ENCODE results near the gene TMCO1. TPM values are rescaled to one million over a fixed set of nuclear protein-coding genes. Genes with fewer than 3 reads are reported as not detected.

Gene TMCO1
- total RNA-seq, result 45.3 and 50.3 TPM in 2 replicates

GRCh38 chr1:165768513-165769394, at the start of gene TMCO1:
Gene TMCO1, minus strand, starts transcription at chr1:165768868. Its CDS starts 117 bp downstream, at chr1:165768751.

GRCh38 chr1:165697881-165698760, 70.5 kb downstream of the TMCO1 start, which contains the start of gene ALDH9A1:
Gene ALDH9A1, minus strand, starts transcription at chr1:165698562. Its CDS starts 4 bp downstream, at chr1:165698558.

Other genes starting within 250 kb of the TMCO1 start
- not detected in 2 replicates for gene LRRC52, start 224.9 kb downstream of the TMCO1 start, total RNA-seq
- gene MGST3, start 137.6 kb downstream of the TMCO1 start, total RNA-seq, result 95.6 and 153 TPM in 2 replicates
- 63.2 and 72.8 TPM in 2 replicates for gene ALDH9A1, start 70.3 kb downstream of the TMCO1 start, total RNA-seq
- gene UCK2, start 58.7 kb upstream of the TMCO1 start, total RNA-seq, result 85.2 and 93.7 TPM in 2 replicates

Data from endothelial cell of coronary artery (primary cell).